ENCODE measurements around the gene WFDC1.

WFDC1 gene

GRCh38 chr16:84294531-84295142 is at the start of gene WFDC1:
WFDC1 (plus strand) TSS chr16:84294878; CDS start chr16:84294972, 94 bp downstream.
- no peak for DNase-seq (ENCODE audit: low read depth)

GRCh38 chr16:84245956-84246678 is 48.6 kb upstream of the WFDC1 start:
- no peak for DNase-seq (ENCODE audit: low read depth)

GRCh38 chr16:84246679-84247077 is 48.0 kb upstream of the WFDC1 start:
- DNase-seq (ENCODE audit: low read depth): no peak

GRCh38 chr16:84247331-84247730 is 47.3 kb upstream of the WFDC1 start:
- no peak for DNase-seq (ENCODE audit: low read depth)

- no peak for DNase-seq (ENCODE audit: low read depth)
Observed at GRCh38 chr16:84247844-84248243, 46.8 kb upstream of the WFDC1 start.

GRCh38 chr16:84252184-84252583 is 42.5 kb upstream of the WFDC1 start:
- no peak for DNase-seq (ENCODE audit: low read depth)

GRCh38 chr16:84253173-84253572 is 41.5 kb upstream of the WFDC1 start:
- no peak for DNase-seq (ENCODE audit: low read depth)

- DNase-seq (ENCODE audit: low read depth): no peak
Observed at GRCh38 chr16:84254062-84254461, 40.6 kb upstream of the WFDC1 start.

- no peak for DNase-seq (ENCODE audit: low read depth)
Observed at GRCh38 chr16:84255050-84255810, 39.4 kb upstream of the WFDC1 start.

- no peak for DNase-seq (ENCODE audit: low read depth)
Observed at GRCh38 chr16:84258266-84258665, 36.4 kb upstream of the WFDC1 start.

- no peak for DNase-seq (ENCODE audit: low read depth)
Observed at GRCh38 chr16:84259691-84260090, 35.0 kb upstream of the WFDC1 start.

GRCh38 chr16:84260766-84261554 is 33.7 kb upstream of the WFDC1 start:
- DNase-seq (ENCODE audit: low read depth): no peak

- DNase-seq (ENCODE audit: low read depth): no peak
Observed at GRCh38 chr16:84262031-84262430, 32.6 kb upstream of the WFDC1 start.

- no peak for DNase-seq (ENCODE audit: low read depth)
Observed at GRCh38 chr16:84262939-84263338, 31.7 kb upstream of the WFDC1 start.

GRCh38 chr16:84266451-84266850 is 28.2 kb upstream of the WFDC1 start:
- no peak for DNase-seq (ENCODE audit: low read depth)

GRCh38 chr16:84267380-84267779 is 27.3 kb upstream of the WFDC1 start:
- no peak for DNase-seq (ENCODE audit: low read depth)

GRCh38 chr16:84268291-84269040 is 26.2 kb upstream of the WFDC1 start:
- DNase-seq (ENCODE audit: low read depth): no peak

GRCh38 chr16:84270071-84270470 is 24.6 kb upstream of the WFDC1 start:
- DNase-seq (ENCODE audit: low read depth): no peak

GRCh38 chr16:84270531-84270930 is 24.1 kb upstream of the WFDC1 start:
- no peak for DNase-seq (ENCODE audit: low read depth)

GRCh38 chr16:84271037-84271436 is 23.6 kb upstream of the WFDC1 start:
- no peak for DNase-seq (ENCODE audit: low read depth)

GRCh38 chr16:84271866-84272265 is 22.8 kb upstream of the WFDC1 start:
- no peak for DNase-seq (ENCODE audit: low read depth)

All from T-helper 22 cell (primary cell).